GM19238 (cell line): ENCODE data around the gene CSK.

Experiments used
- DNase-seq: peaks from one replicate; pipeline ENCODE4 v3.0.0; 2011; ENCODE audit warnings: low spot score; ENCODE audit not compliant: insufficient read length

The CSK gene

GRCh38 chr15:74801311-74801997, 19.6 kb downstream of the CSK start:
- no peak for DNase-seq

GRCh38 chr15:74802290-74802689, 20.4 kb downstream of the CSK start:
- no peak for DNase-seq

GRCh38 chr15:74802862-74803447, 21.1 kb downstream of the CSK start:
- DNase-seq: no peak

GRCh38 chr15:74804935-74805334, 23.1 kb downstream of the CSK start:
- DNase-seq: no peak

- DNase-seq: no peak
Observed at GRCh38 chr15:74807282-74807681, 25.4 kb downstream of the CSK start.

GRCh38 chr15:74808078-74808839, 26.4 kb downstream of the CSK start:
- no peak for DNase-seq

GRCh38 chr15:74808840-74809229, 27.0 kb downstream of the CSK start:
- no peak for DNase-seq

GRCh38 chr15:74809242-74809641, 27.4 kb downstream of the CSK start:
- DNase-seq: no peak

- DNase-seq: no peak
Observed at GRCh38 chr15:74809956-74810355, 28.1 kb downstream of the CSK start.

GRCh38 chr15:74812533-74812932, 30.7 kb downstream of the CSK start, which contains the start of gene LMAN1L:
Gene LMAN1L (plus strand): TSS chr15:74812835. CDS start chr15:74812855, 20 bp downstream.
- no peak for DNase-seq

- DNase-seq: no peak
Observed at GRCh38 chr15:74815121-74815934, 33.4 kb downstream of the CSK start.

GRCh38 chr15:74815961-74816360, 34.1 kb downstream of the CSK start:
- DNase-seq: no peak

- DNase-seq: no peak
Observed at GRCh38 chr15:74816624-74817369, 34.9 kb downstream of the CSK start.

- no peak for DNase-seq
Observed at GRCh38 chr15:74817370-74817737, 35.5 kb downstream of the CSK start.

GRCh38 chr15:74820056-74820455, 38.2 kb downstream of the CSK start:
- no peak for DNase-seq

- DNase-seq: peak; percentile 88
Observed at GRCh38 chr15:74821091-74821789, 39.4 kb downstream of the CSK start.

- no peak for DNase-seq
Observed at GRCh38 chr15:74821790-74822158, 39.9 kb downstream of the CSK start.

- no peak for DNase-seq
Observed at GRCh38 chr15:74822233-74822632, 40.4 kb downstream of the CSK start.

GRCh38 chr15:74823324-74823723, 41.4 kb downstream of the CSK start:
- no peak for DNase-seq

- DNase-seq: no peak
Observed at GRCh38 chr15:74824976-74825375, 43.1 kb downstream of the CSK start.
